Stimulated activated naive CD8-positive, alpha-beta T cell treated with anti-CD3 and anti-CD28 coated beads, Interleukin-15, Interleukin-2, amounts not matched to agents 100 U/mL and 50 U/mL, for 24 hours (primary cell): ENCODE measurements around the gene C13orf46.

ENCODE experiments used
- ATAC-seq: fragments of 150-1000 bp; cut with Tn5 transposase; one replicate; pipeline ENCODE4 v1.10.0; 2021
- DNase-seq: peaks from one replicate; pipeline ENCODE4 v3.0.0; 2021

Gene C13orf46

DNA sequence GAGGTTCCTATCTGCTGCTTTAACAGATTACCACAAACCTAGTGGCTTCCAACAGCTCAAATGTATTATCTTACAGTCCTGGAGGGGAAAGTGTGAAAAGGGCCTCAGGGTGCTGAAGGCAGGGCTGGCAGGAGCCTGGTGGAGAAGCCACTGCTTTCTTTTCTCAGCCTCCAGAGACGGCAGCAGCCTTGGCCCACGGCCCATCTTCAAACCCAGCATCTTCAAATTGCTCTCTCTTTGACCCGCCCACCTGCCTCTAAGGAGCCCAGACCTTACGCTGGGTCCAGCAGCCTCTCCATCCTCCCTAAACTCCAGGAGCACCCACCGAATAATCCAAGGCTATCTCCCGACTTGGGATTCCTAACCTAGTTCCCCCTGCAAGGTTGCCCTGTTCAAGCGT lies 35.6 kb downstream of the C13orf46 start:
- DNase-seq (no peak), ATAC-seq (no peak)

DNA sequence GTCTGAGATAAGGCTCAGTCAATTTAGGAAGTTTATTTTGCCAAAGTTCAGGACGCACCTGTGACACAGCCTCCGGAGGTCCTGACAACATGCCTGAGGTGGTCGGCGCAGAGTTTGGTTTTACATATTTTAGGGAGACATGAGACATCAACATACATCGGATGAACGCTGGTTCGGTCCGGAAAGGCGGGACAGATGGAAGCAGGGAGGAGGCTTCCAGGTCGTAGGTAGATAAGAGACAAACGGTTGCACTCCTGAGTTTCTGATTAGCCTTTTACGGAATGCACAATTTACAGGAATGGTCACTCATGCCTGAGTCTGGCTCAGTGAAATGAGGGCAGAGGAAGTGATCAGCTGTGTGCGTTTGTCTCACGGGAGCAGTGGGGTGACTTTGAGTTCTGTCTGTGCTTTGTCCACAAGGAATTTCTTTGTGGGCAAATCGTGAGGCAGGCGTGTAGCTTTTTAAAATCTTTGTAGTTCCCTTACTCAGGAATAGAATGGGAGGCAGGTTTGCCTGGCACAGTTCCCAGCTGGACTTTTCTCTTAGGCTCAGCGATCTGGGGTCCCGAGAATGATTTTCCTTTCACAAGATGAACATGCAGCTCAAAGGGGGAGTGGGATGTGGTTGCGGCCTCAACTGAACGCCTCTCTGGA lies 36.2 kb downstream of the C13orf46 start:
- DNase-seq, result no peak
- no peak for ATAC-seq

DNA sequence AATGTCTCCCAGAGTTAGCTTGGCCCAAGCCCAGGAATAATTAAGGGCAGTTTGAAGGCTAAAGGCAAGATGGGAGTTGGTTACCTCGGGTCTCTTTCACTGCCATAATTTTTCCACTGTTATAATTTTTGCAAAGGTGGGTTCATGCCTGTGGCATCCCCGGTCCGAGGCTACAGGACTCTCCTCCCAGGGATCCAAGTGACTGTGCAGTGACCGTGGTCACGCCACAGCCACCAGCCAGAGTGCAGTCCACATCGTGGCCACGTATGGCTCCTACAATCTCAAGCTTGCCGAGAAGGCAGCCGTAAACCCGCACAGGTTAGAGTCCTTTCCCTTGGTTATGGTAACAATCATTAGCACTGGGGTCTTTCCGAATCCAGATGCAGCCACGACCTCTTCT lies 36.8 kb downstream of the C13orf46 start:
- no peak for ATAC-seq
- DNase-seq, result no peak

DNA sequence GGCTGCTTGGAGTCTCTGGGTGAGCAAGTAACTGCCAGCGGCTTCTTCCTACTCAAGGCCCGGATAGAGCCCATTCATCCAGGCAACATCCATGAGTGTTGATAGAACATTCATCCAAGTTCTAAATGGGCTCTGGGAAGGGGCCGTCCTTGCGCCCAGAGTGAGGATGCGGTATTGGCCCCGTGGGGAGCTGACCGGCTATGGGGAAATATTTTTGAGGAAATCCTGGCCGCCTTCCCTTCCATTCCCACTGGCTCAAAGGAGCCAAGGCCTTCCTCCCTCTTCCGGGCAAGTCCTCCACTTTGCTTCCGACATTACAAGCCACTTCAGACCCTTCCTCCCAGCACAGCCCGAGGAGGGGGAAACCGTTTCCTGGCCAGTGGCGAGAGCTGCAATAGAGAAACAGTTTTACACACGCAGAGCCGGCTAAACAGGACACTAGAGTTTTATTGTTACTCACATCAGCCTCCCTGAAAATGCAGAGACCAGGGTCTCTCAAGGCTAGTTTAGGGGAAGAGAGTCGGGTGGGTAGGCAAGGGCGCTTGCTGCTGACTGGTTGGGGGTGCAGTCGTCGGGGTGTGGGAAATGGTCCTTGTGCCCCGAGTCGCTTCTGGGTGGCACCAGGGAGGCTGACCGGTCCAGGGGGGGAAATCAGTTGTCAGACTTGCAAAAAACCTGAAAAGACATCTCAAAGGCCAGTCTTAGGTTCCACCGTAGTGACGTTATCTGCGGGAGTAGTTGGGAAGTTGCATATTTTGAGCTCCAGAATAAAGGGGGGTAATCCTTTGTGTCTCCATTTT lies 37.5 kb downstream of the C13orf46 start:
- DNase-seq (no peak), ATAC-seq (no peak)

DNA sequence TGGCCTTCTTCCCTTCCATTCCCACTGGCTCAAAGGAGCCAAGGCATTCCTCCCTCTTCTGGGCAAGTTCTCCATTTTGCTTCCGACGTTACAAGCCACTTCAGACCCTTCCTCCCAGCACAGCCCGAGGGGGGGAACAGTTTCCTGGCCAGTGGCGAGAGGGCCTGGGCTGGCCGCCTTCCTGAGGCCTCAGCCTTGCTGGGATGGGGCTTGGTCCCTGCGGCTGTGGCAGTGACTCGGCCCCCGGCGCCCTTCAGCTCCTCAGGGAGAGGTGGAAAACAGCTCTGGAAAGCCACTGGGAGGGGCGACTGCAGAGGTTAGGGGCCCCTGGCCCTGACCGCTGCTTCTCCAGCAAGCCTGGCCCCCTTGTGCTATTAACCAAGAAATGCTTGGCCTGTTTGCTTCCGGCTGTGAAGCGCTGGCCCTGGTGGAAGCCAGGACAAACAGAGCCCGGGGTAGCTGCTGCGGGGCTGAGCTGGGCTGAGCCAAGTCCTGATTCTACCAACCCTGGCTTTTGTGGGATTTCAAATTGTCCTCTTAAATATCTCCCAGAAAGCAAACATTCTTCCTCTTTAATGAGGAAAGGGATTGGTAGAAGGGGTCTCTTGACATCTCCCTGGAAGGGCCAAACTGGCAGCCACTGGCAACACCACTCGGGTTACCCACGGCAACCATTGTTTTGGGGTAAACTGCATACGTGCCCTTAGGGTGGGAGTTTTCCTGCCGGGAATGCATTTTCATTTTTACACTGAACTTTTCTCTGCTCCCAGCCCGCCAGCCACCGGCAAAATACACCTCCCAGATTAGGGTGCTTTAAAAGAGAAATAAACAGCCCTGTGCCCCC lies 38.7 kb downstream of the C13orf46 start:
- DNase-seq, result no peak
- ATAC-seq, result no peak

DNA sequence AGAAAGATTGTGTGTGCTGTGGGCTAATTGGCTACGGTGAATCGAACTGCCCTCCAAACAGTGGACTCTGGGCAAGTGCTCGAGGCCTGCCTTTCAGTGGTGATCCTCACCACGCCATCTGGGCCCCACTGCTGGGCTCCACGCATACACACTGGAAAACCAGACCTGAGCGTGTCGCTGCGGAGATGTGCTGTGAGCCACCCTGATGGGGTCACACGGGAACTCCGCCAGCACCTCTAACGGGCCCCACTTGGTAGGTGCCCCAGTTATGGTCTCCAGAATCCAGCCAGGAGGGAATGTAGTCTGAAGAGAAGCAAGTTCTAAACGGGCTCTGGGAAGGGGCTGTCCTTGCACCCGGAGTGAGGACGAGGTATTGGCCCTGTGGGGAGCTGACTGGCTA lies 39.3 kb downstream of the C13orf46 start:
- no peak for ATAC-seq
- DNase-seq, result no peak

DNA sequence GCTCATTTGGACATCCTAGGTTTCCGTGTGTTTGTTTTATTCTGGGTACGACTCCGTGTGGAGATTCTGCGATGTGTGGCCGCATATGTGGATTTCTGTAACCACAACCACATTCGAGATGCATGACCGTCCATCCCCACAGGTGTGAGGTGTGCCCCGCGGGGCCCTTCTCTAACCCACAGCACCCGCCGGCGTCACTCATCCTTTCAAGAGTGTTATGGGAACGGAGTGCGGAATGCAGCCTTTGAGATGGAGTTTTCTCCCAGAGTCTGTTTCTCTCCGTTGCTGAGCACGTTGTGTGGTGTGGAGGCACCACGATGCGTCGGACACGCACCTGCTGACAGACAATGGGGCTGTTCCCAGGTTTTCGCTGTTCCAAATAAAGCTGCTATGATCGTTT lies 40.0 kb downstream of the C13orf46 start:
- DNase-seq, result no peak
- no peak for ATAC-seq

DNA sequence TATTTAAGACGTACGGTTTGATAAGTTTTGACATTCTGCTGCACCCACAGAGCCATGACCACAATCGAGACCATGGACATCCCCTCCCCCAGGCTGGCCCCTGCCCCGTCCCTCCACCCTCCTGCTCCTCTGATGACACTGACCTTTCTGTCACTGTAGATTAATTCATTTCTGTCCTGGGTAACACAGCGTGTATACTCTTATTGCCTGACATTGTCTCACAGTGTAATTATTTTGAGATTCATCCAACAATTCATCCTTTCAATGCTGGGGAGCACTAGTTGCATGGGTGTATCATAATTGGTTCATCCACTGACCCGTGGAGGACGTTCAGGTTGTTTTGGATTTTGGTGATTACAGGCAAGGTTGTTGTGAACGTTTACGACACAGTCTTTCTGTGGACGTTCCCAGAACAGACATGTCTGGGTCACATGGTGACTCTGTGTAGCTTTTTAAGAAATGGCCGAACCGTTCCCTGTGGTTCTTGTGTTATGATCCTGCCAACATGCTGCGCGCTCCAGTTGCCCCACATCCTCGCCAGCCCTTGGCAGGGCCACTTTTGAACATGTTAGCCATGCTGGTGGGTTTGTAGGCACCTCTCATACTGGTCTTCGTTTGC lies 41.9 kb downstream of the C13orf46 start:
- DNase-seq, result no peak
- ATAC-seq, result no peak

DNA sequence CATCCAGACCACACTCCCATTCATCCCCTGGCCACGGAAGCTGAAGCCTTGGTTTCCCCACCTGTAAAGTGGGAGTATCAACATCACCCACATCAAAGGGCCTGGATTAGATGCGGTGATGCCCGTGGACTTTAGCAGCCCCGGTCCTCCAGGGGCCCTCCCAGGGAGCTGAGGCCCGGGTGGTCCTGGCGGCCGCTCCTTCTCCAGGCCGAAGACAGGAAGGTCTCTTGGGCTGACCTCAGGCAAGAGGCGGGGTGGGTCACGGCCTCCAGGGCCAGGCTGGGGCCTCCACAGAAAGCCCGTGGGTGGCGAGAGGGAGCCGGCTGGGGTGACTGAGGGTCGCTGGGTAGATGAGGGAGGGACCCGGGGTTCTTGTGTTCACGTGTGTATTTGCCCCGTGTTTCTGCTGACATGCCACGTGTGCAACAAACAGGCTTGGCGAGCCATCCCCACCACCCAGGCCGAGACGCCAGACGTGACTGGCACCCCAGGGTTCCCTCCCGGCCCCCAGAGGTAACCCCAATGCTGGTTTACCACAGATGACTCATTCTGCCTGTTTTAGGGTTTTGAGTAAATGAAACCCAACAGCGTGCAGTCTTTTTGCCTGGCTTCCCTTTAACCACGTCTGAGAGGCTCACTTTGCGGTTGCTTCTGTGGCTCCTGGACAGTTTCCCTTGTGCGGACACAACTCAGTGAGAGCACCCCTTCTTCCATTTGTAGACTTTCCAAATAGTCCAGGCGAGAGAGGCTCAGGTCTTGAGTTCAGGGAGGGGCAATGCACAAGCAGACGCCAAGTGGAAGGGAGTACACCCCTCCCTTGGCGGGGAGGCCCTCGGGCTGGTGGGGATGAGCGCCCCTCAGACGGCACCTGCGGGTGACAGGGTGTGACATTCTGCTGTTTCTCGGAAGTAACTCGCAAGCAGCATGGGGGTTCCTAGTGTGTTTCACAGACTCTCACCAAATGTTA lies 42.9 kb downstream of the C13orf46 start:
- DNase-seq (peak; percentile 68), ATAC-seq (peak; percentile 92)

DNA sequence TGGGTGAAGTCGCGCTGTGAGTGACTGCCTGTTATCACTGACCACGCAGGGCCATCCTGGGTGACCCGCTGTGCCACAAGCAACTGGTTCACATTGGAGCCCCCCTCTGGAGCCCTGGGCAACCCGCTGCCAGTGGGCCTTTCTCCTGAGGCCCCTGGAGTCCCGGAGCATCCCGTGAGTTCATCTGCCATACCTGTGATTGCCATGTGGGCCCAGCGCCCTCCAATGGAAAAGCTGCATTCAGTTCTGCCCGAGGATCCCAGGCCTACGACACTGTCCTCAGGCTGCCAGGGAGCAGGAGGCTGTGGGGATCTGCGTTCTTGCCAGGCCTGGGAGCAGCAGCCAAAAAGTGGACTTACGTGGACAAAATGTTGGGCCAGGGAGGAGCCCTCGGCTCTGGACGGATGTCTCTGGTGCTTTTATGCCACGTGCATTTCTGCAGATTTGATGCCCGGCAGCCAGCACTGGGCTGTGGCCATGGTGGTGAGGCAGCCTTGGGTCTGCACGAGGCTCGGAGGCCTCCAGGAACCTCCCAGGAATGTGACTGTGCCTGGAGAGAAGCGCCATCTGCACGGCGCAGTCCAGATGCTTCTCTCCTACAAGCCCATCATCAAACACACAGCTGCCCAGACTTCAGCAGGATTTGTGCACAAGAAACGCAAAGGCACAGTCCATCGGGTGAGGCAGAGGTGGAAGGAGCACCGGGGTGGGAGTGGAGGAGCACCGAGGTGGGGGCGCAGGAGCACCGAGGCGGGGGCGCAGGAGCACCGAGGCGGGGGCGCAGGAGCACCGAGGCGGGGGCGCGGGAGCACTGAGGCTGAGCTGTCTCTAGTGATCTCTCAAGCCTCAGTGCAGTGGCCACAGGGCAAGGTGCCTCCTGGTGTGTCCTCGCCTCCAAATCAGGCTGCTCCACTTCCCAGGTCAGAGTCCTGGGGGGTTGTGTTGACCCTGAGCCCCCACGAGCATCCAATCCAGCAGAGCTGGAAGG lies 44.0 kb downstream of the C13orf46 start:
- ATAC-seq, result no peak
- DNase-seq, result no peak

DNA sequence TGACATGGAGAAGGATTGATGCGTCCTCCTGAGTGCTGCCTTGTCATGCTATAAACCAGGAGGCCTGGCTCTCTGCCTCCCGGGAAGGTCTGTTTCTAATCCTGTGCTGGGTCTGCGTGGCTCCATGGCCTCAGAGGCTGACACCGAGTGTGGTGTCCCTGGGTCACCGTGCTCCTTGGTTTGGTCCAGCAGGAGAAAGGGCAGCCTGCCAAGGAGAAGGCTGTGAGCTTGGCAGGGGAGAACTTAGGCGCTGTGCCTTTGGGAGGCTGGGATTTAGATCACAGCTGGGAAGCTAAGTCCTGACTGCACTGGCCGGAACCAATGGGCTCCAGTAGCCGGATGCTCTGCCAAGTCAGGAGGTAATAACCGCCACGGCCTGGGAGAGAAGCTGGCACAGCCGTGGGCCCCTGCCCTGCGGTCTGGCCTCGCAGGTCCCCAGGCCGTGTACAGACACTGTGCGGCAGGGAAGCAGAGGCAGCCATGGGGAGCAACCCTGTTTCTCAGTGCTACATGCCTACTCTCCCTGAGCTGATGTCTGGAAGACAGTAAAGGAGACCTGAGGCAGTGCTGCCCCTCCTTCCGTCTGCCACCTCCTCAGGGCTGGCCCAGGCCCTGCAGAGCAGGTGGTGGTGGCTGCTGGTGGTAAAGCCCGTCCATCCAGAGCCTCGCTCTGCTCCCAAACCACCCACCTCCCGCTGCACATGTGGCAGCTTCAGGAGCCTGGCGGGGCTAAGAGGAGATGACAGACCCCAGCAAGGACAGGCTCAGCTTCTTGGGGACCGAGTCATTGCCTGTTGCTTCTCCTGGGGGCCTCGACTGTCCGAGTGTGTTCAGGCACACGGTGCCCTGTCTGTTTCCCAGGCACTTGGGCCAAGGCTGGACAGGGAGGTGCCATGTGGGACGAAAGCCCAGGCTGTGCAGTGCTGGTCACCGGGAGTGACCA lies 44.9 kb downstream of the C13orf46 start:
- ATAC-seq (no peak), DNase-seq (no peak)

DNA sequence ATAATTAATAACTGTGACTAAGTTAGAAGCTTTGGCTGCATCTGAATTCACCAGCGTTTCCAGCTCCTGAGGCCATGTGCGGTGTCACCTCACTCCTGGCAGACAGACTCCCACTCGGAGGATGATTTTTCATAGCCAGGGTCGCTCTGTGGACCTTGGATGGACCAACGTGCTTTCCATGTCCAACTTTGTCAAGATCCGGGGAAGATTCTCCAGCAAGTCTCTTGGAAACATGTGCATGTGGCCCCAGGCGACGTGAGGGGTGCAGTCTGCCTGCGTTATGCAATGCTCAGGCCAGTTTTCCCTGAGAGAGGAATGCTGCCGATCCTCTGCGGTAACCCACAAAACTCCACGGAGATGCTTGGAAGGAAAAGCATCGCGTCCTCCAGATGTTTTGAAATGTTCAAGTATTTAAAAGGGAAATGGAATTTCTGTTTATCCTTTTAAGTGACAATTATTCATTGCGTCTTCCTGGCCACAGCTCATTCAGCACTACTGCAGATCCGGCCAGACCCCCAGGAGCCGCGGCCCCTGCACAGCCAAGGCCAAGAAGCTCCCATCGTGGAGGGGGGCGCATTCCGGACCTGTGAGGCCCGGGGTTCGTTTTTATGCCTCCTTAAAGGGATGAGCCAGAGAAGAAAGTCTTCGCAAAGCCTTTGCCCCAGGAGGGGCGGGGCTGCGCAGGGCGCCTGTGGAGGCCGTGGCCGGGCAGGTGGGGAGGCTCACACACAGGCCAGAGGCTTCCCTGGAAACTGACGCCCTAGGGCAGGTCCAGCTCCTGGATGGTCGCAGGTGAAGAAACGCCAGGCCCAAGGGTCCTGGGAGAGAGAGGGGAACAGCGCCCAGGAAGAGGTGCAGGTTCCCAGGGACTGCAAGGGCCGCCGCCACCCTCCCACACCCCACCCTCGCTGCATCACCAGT lies 46.0 kb downstream of the C13orf46 start:
- DNase-seq (no peak), ATAC-seq (no peak)

DNA sequence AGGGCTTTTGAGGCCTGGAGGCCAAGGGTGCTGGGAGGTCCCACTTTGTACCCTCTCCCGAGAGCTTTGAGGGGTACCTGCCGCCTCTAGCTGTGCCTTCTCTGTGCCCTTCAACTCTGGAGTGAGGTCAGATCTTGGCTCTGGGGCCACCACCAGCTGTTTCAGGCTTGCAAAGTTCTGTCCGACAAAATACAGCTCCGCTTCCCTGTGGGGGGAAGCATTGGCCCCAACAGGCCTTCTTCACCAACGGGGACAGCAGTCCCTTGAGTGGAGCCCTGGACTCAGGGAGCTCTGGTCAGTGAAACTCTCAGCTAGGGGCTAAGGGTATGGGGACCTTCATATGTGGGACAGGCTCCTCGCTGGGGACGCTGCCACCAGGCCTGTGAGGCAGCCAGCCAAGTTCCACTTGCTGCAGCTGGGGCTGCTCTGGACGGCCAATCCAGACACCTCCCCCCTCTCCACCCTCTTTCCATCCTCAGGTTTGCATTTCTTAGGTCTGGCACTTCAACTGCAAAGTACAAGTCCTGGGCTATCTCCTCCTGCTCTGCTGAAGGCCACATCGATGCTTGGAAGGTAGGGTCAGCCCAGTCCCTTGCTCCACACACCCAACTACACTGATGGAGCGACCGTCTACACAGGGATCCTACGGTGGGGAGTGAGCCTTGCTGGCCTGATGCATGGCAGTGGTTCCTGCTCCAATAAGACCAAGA lies 46.8 kb downstream of the C13orf46 start:
- DNase-seq (no peak), ATAC-seq (no peak)

DNA sequence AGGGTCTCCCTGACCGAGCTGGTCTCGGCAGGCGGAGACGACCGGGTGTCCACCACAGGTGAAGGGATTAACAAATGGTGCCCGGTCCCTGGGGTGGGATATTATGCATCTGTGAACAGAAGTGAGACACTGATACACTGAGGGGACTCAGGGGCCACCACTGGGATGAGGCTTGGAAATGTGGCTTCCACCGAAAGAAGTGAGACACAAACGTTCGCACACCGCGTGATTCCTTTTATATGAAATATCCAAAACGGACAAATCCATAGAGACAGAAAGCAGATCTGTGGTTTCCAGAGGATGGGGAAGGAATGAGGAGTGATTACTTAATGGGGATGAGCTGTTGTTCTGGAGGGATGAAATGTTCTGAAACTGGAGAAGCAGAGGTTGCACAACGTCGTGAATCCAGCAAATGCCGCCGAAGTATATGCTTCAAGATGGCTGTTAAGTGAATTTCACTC lies 47.5 kb downstream of the C13orf46 start:
- DNase-seq (no peak), ATAC-seq (no peak)

DNA sequence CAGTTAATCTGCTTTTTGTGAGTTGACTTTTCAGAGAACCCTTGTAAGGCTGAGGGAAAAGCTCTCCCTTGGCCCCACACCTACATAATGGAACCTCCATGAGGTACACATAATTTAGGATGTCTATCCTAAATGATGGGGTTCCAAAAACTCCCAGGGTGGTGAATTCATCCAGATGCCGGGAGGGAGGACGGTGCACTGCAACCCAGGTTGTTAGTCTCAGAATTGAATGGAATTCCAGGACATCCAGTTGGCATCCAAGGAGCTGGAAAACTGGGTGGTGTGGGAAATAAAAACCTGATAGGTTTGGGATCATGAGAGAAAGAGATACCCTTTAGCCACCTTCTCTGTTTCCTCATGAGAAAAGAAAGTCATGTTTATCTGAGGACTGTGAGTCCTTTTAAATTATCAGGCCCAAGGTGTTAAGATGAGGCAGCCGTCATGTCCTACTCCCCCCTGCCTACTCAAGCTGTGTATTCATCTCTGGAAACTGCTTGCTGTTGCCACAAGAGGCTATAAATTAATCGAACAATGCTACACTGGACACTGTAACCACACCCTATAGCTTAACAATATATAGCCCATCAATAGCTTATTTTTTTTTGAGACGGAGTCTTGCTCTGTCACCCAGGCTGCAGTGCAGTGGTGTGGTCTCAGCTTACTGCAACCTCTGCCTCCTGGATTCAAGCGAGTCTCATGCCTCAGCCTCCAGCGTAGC lies 49.5 kb downstream of the C13orf46 start:
- DNase-seq (no peak), ATAC-seq (no peak)

DNA sequence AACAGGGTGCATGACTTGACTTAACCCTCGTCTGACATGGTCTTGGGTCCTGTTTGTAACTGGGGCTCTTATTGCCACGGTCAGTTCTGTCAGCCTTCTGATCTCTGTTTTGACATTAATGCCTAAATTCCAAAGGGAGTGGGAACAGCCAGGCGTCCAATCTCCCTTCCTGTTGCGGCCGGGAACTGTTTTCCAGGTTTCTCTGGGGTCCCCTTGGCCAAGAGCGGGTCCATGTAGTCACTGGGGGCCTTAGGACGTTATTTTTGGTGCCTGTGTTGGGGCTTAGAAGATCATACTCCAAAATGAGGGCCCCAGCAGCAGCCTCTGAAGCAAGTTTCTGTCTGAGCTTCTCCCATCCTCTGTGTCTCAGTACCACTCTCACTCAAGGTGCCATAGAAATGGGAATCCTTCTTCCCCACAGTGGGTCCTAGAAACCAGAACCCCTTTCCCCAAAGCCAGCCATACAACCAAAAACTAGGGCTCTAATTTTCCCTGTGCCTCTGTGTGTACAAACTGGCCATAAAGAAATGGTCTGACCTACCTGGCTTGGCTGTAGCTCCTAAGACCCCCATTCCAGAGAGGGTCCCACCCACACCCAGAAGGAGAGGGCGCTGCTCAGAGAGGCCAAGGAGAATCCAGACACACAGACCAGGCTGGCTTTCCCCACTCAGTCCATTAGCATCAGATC lies 50.4 kb downstream of the C13orf46 start:
- ATAC-seq (no peak), DNase-seq (no peak)
